Right lobe of liver (tissue), 4 donors: Measurements from ENCODE around the gene KIAA1549.

ENCODE experiments used
- CTCF ChIP-seq, 4 donors: fragments of 200-600 bp in 3 of 4; fragments of 450-650 bp in 1 of 4; IDR thresholded peaks; one replicate each; pipeline versions ENCODE4 v1.5.1 to v1.8.0; 2016 to 2022; ENCODE audit warnings: antibody characterized with exemption in 4 of 4, mild to moderate bottlenecking in 2 of 4
- POLR2A ChIP-seq: fragments of 450-650 bp; IDR thresholded peaks from one replicate; pipeline ENCODE4 v1.6.1; 2017; ENCODE audit warnings: antibody characterized with exemption, mild to moderate bottlenecking
- donor health status: DM: no; HTN: no; CAD: no.
- donor health status: DM: no; HTN: no; CAD: no.
- donor health status: DM: no; HTN: yes; CAD: no.

DNA sequence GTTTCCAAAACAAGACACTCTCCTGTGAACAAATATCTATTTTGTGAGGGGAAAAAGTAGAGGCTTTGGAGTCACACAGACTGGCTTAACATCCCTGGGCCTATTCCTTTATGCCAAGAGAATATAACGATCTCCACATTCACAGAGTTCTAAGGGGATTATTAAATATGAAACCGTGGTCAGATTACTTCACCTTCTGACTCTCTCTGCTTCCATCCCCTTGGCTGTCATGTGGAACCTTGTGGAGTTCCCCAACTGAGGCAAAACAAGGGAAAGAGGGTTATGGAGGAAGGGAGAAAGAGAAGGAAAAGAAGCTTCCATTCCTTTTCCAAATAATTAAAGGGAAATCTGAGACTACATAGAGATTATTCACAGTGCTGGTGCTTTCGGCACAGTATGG is 127.7 kb downstream of the KIAA1549 start:
- TF ChIP-seq POLR2A (no peak), CTCF (IDR thresholded peaks at IDR 0.05) (no peak)
